GM19351 (cell line): ENCODE measurements around the gene VTI1A.

Source experiments
- ATAC-seq: cut with Tn5 transposase; IDR thresholded peaks from one replicate; pipeline ENCODE4 v1.9.1; 2021; ENCODE audit warnings: mild to moderate bottlenecking, moderate library complexity; ENCODE audit not compliant: unreplicated experiment

The VTI1A gene

DNA sequence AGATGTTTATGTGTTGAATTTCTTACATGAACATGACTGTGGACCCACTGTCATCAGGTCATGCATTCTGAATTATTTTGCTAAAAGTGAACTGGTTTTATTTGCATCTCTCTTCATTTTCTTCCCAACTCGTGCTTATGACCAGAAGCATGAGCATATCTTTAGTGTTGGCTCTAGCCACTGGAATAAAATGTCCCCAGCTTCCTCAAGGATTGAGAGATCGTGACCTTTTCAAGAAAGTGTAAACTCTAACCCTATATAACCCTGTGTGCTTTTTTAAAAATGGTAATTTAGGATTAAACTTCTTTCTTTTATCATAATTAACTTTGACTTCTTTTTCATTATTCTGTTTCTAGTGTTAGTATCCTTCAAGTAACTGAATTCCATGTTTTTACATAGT lies 55.5 kb downstream of the VTI1A start:
- no peak for ATAC-seq

- ATAC-seq: no peak
Measured at GRCh38 chr10:112503643-112504042, 56.6 kb downstream of the VTI1A start.

GRCh38 chr10:112507046-112507445 lies 60.0 kb downstream of the VTI1A start:
- ATAC-seq: no peak

GRCh38 chr10:112507988-112508387 lies 61.0 kb downstream of the VTI1A start:
- ATAC-seq: no peak

GRCh38 chr10:112509558-112510291 lies 62.7 kb downstream of the VTI1A start:
- no peak for ATAC-seq

DNA sequence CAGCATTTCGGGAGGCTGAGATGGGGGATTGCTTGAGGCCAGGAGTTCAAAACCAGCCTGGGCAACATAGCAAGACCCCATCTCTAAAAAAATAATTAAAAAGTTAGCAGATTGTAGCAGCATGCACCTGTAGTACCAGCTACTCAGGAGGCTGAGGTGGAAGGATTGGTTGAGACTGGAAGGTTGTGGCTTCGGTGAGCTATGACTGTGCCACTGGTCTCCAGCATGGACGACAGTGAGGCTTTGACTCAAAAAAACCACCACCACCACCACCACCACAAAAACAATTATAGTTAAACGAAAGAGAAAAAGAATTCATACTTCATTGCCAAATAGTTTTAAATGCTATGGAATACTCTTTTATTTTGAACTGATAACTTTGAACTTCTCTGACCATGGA lies 63.4 kb downstream of the VTI1A start:
- no peak for ATAC-seq

- ATAC-seq: no peak
Measured at GRCh38 chr10:112512294-112512693, 65.3 kb downstream of the VTI1A start.

DNA sequence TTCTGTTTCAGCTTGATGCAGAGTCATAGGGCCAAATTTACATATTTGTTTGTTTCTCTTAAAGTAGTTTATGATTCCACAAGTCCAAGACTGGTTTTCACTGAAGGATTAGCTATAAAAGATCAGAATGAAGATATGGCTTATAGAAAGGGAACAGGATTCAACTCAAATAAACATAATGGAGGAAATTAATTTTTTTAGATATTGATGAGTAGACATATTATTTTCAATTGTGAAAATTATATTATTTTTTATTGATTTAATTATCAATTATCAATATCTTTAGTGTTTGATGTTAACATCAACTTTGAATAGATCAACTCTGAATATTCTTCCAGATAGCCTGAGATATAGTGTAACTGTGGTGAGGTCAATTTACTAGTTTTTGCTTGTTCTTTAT lies 68.1 kb downstream of the VTI1A start:
- no peak for ATAC-seq

GRCh38 chr10:112515852-112516251 lies 68.8 kb downstream of the VTI1A start:
- ATAC-seq: no peak

DNA sequence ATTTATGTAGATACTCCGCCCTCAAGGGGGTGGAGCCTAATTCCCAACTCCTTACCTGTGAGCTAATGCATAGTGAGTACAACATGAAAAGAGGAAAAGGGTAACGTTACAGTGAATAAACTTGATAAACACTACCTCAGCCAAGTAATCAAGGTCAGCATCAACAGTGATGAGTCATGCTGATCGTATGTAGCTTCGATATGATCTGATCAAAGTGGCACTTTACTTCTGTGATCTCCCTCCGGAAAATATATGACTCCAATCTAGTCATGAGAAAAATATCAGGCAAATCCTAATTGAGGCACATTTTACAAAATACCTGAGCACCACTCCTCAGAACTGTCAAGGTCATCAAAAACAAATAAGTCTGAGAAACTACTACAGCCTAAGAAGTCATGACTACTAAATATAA lies 70.4 kb downstream of the VTI1A start:
- no peak for ATAC-seq

DNA sequence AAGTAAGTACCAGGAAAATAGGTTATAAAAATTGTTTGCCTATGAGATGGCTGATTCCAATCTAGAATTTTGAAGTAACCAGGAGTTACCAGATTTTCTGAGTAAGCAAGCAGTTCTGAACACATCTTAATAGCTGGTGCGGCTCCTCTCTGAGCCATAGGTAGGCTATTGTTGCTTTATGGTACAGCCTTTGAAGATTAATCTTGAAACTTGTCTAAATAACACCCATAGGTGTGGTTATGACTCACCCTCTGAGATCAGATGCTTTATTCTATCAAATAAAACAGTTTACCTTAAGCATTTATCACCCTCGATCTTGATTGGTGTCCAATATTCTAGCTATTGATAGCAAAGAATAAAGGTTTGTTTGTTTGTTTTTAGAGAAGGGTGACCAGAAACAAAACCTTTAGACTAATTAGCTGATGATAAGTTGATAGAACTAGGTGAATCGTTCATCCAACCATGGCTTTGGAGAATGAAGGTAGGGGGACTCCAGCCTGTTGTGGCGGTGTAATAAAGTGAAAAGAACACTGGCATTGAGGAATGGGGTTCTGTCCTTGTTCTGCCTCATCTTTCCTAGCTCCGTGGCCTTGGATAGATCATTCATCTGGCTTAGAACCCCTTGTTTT lies 72.2 kb downstream of the VTI1A start:
- peak; percentile 95 for ATAC-seq

GRCh38 chr10:112520914-112521313 lies 73.9 kb downstream of the VTI1A start:
- ATAC-seq: no peak

- ATAC-seq: no peak
Measured at GRCh38 chr10:112524641-112525040, 77.6 kb downstream of the VTI1A start.

GRCh38 chr10:112525200-112525599 lies 78.2 kb downstream of the VTI1A start:
- no peak for ATAC-seq

DNA sequence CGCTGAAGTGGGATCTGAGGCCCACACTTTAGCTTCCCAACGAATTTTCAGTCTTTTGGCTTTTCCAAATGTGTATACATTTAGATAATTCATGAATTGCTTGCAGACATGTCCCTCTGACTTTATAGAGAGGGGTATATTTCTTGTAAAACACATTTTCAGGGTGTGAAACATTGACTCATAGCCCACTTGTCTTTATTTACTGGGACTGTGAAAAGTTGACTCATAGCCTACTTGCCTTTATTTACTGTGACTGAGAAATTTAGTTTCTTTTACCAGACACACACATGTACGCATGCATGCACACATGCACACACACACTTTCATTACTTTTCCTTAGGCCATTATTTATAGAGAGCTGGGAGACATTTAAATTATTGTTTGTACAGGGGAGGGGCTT lies 79.1 kb downstream of the VTI1A start:
- ATAC-seq: peak; percentile 96

DNA sequence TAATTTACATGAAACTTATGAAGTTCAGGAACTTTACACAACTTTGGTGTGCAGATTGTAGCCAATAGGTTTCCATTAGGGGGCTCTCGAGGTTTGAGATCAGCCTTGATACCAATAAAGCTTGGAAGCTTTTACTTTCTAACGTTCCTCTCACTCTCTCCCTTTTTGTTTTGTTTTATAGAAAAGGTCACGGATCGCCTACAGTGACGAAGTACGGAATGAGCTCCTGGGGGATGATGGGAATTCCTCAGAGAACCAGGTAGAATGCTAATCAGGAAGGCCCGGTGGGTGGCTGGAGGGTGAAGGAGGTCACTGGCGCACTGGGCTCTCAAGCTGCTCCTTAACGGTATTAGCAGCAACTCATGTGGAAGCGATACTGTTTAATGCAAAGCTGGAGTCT lies 79.9 kb downstream of the VTI1A start:
- no peak for ATAC-seq

DNA sequence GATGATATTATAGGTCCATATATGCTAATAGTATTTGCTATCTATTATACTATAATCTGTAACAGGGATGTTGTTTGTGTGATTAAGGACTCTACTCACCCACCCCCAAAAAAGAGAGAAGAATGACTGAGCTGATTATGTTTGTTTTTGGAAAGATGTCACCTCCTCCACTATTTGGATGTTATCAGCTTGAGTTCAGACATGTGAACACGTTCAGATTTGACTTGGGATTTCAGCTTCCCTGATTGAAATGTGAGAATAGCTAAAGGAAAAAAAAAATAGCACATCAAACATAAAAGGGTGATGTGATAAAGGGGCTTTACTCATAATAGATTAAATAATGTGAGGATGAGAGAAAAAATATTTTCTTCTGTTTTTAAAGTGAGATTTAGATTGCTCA lies 81.2 kb downstream of the VTI1A start:
- no peak for ATAC-seq

- no peak for ATAC-seq
Measured at GRCh38 chr10:112531421-112531820, 84.4 kb downstream of the VTI1A start.

- peak; percentile 98 for ATAC-seq
Measured at GRCh38 chr10:112532189-112532588, 85.2 kb downstream of the VTI1A start.

DNA sequence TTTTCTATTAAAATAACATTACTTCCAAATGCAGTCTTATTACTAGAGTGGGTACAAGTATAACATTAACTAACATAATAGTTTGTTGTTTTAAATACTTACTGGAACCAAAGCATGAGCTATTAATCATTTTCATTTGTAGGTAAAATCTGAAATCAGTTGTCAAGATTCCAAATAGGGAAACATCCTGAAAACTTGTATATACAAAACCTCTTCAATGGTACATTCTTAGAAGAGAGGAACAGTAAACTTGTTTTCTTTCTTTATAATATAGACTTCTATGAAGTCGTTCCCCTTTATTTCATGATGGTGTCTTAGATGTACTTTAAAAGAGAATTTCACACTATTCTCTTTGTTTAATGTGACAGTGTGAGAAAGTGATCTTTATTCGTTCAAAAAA lies 85.9 kb downstream of the VTI1A start:
- no peak for ATAC-seq

DNA sequence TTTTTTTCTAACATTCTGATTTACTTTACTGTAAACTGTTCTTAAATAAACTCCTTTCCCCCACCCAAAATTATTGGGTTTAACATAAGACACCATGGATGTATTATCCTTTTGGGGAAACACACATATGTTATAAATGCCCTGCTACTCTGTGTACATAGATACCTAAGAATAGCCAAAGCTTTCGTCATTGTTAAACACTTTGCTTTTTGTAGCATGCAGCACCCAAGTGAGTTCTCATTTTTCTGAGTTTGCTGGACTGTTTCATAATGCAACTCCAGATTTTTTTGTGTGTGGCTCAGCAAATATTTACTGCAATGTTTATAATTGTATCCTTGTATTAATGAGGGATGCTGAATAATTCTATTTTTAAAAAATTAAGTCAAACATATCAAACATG lies 86.9 kb downstream of the VTI1A start:
- ATAC-seq: no peak

DNA sequence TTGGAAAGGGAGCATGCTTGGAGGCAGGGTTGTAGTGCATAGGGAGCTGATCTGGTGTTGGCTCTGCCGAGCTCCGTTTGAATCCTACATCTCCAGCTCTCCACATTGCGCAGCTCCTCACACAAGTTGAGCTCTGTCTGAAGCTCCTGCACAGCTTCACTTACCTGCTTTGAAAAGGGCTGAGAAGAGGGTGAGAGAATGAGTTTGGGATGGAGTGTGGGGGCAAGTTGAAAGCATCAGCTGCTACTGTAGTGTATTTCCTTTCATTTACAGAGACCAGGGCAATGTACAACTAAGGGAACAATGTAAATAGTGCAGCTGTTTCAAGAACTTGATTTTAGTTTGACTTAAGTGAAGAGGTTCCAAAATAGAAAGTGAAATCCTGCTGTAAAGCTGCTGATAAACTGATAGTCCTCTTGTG lies 88.5 kb downstream of the VTI1A start:
- ATAC-seq: peak; percentile 53

- ATAC-seq: no peak
Measured at GRCh38 chr10:112536663-112537062, 89.6 kb downstream of the VTI1A start.
